Fibroblast of pulmonary artery (primary cell): ENCODE measurements around the gene TOB1.
"Not testable (repeated sequence)": the region's sequence is repeated elsewhere in the genome, so short reads cannot be mapped to it uniquely, and the experiment has no call there.

Experiments
- DNase-seq: peaks from one replicate; pipeline ENCODE4 v3.0.0-alpha.2; 2010; ENCODE audit warnings: low read depth
- H3K4me3 ChIP-seq: replicated peaks from 2 replicates; pipeline ENCODE4 v1.5.1; 2011; ENCODE audit warnings: low read depth, mild to moderate bottlenecking, control low read depth, low read length, moderate library complexity
- CTCF ChIP-seq: IDR thresholded peaks from 2 replicates; pipeline ENCODE4 v1.5.1; 2011; ENCODE audit warnings: mild to moderate bottlenecking, control low read depth, low read length, inconsistent platforms; ENCODE audit errors: missing control alignments

Gene TOB1

GRCh38 chr17:50884439-50885311 is 18.5 kb upstream of the TOB1 start:
- DNase-seq = peak; percentile 31
- no peak for TF ChIP-seq CTCF
- H3K4me3 ChIP-seq = no peak overlapping the region

DNA sequence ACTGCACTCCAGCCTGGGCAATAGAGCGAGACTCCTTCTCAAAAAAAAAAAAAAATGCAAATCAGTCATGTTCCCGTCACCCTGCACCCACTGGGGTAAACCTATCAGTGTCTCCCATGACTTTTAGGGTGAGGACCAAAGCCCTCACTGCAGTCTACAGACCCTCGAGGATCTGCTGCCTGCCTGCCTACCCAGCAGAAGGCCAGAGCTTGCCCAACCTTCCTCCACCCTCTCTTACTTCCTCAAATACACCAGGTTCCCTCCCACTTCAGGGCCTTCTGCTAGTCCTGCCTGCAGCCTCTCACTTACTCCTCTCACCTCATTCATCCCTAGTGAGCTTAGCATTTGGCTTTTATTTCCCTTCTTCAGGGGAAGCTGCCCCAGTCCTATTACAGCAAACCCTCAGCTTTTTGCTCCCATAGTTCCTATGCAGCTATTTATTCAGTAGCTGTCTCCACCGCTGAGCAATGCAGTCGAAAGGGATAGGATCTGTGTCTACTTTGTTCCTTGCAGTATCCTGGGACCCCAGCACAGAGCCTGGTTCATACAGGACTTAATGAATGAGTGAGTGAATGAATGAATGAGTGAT is 17.8 kb upstream of the TOB1 start:
- no peak for TF ChIP-seq CTCF
- H3K4me3 ChIP-seq = no peak overlapping the region
- DNase-seq = no peak

GRCh38 chr17:50882851-50883250 is 16.7 kb upstream of the TOB1 start:
- H3K4me3 ChIP-seq = no peak overlapping the region
- TF ChIP-seq CTCF = no peak
- peak; percentile 37 for DNase-seq

- no peak overlapping the region for H3K4me3 ChIP-seq
- no peak for DNase-seq
- TF ChIP-seq CTCF = no peak
Observed at GRCh38 chr17:50881182-50881581, 15.0 kb upstream of the TOB1 start.

- DNase-seq = no peak
- no peak overlapping the region for H3K4me3 ChIP-seq
- no peak for TF ChIP-seq CTCF
Observed at GRCh38 chr17:50879086-50879485, 12.9 kb upstream of the TOB1 start.

DNA sequence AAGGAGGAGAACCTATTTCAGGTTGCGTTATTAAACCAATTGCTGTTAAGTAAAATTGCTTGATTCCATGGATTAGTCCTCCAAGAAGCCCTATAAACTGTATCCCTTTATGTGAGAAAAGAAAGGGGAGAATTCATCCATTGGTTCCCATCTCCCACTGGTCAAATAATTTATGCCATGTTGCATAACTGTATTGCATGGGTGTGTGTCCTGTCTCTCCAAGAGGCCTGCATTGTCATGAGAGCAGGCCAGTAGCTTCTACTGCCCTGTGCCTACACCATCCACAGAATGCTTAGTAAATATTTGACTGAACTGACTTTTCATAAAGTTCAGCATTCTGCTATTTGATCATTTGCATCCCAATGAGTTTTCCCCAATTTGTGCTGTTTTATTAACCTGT is 11.7 kb upstream of the TOB1 start:
- TF ChIP-seq CTCF = no peak
- no peak for DNase-seq
- no peak overlapping the region for H3K4me3 ChIP-seq

GRCh38 chr17:50877042-50877441 is 10.9 kb upstream of the TOB1 start:
- H3K4me3 ChIP-seq = not testable (repeated sequence)

More at GRCh38 chr17:50877042-50877441, 10.9 kb upstream of the TOB1 start:
- not testable (repeated sequence) for DNase-seq
